WERI-Rb-1 (cell line): ENCODE data around the gene TBCE.

Source experiments
- DNase-seq: peaks from one replicate; pipeline ENCODE4 v3.0.0-alpha.2; 2020
- H3K27ac ChIP-seq: fragments of 250-450 bp; sonication (Bioruptor Pico); 2 replicates; pipeline ENCODE4 v1.5.1; 2020; ENCODE audit warnings: mild to moderate bottlenecking, moderate library complexity
- H3K27me3 ChIP-seq: fragments of 250-450 bp; sonication (Bioruptor Pico); 2 replicates; pipeline ENCODE4 v1.5.1; 2021; ENCODE audit warnings: mild to moderate bottlenecking, low read depth, moderate library complexity; ENCODE audit not compliant: insufficient read depth, severe bottlenecking
- H3K36me3 ChIP-seq: fragments of 250-450 bp; sonication (Bioruptor Pico); 2 replicates; pipeline ENCODE4 v1.5.1; 2020; ENCODE audit warnings: mild to moderate bottlenecking, moderate library complexity
- H3K4me3 ChIP-seq: 2 replicates; pipeline ENCODE4 v1.5.1; 2011; ENCODE audit warnings: low read depth, mild to moderate bottlenecking, control low read depth, low read length
- H3K9me3 ChIP-seq: fragments of 250-450 bp; sonication (Bioruptor Pico); 2 replicates; pipeline ENCODE4 v1.5.1; 2021; ENCODE audit warnings: mild to moderate bottlenecking, moderate library complexity; ENCODE audit not compliant: severe bottlenecking
- TF ChIP-seq, protein P1 (sequence below): IDR thresholded peaks from 2 replicates; pipeline ENCODE4 v1.5.1; 2011; ENCODE audit warnings: low read depth, mild to moderate bottlenecking, control low read depth, inconsistent platforms, low read length

TBCE gene

DNA sequence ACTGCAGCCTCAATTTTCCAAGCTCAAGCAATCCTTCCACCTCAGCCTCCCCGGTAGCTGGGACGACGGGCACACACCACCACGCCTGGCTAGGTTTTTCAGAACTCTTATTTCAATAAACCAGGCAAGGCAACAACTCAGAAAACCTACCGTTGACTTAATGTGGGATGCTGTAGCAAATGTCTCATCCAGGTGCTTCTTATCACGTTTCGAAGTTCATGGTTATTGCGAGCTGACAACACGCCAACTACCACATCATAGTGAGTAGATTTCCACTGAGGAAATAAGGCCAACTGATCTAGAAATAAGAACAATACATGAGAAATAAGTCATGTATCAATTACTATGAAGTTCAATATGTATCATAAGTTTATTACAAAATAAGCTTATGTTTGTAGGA, 127.3 kb downstream of the TBCE start:
- Histone ChIP-seq H3K27ac (no peak overlapping the region), H3K9me3 (no peaks in the 10 kb centered on the region), H3K27me3 (no peaks in the 10 kb centered on the region), H3K36me3 (peaks cover 46% of the 10 kb centered on the region), H3K4me3 (no peak overlapping the region)
- DNase-seq = no peak
- TF ChIP-seq, protein P1, sequence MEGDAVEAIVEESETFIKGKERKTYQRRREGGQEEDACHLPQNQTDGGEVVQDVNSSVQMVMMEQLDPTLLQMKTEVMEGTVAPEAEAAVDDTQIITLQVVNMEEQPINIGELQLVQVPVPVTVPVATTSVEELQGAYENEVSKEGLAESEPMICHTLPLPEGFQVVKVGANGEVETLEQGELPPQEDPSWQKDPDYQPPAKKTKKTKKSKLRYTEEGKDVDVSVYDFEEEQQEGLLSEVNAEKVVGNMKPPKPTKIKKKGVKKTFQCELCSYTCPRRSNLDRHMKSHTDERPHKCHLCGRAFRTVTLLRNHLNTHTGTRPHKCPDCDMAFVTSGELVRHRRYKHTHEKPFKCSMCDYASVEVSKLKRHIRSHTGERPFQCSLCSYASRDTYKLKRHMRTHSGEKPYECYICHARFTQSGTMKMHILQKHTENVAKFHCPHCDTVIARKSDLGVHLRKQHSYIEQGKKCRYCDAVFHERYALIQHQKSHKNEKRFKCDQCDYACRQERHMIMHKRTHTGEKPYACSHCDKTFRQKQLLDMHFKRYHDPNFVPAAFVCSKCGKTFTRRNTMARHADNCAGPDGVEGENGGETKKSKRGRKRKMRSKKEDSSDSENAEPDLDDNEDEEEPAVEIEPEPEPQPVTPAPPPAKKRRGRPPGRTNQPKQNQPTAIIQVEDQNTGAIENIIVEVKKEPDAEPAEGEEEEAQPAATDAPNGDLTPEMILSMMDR = no peak

DNA sequence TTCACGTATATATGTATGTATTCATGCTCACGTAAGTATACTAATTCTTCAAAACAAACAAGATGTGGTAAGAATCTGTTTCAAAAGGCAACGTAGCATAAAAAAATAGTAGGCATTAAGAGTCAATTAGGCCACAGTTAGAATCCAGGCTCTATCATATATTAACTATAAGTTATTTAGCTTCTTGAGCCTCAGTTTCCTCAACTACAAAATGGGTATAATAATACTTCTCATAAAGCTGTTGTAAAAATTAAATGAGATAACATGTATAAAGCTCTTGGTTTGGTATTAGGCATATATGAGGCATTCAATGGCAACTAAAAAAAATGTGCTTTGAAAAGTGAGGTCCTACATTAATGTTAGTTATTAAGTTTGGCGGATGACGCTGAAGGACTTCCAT, 127.8 kb downstream of the TBCE start:
- Histone ChIP-seq H3K36me3 (peaks cover 46% of the 10 kb centered on the region), H3K27me3 (no peaks in the 10 kb centered on the region), H3K9me3 (no peaks in the 10 kb centered on the region), H3K27ac (no peak overlapping the region), H3K4me3 (no peak overlapping the region)
- DNase-seq = no peak
- TF ChIP-seq, protein P1 = no peak

DNA sequence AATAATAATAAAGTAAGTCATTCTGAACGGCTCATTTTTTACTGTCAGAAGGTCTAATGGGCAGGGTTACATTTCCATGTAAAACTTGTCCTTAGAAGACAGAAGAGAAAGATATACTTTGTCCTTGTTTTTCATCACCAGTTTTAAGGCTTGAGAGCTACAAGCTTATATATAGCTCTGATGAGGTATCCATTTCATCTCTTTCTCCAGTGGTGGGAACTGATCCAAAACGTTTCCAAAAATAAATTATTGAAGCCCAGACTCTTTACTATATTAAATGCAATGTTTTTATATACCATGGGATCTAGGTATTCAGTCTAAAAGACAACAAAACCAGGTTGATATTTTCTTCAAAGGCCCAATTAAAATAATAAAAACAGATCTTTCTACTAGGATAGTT, 128.3 kb downstream of the TBCE start:
- Histone ChIP-seq H3K27ac (no peak overlapping the region), H3K36me3 (peaks cover 46% of the 10 kb centered on the region), H3K9me3 (no peaks in the 10 kb centered on the region), H3K27me3 (no peaks in the 10 kb centered on the region), H3K4me3 (no peak overlapping the region)
- TF ChIP-seq, protein P1 = no peak
- DNase-seq = no peak

GRCh38 chr1:235500971-235501540, 133.8 kb downstream of the TBCE start:
- H3K4me3 ChIP-seq = no peak overlapping the region
- no peaks in the 10 kb centered on the region for H3K9me3 ChIP-seq
- no peak overlapping the region for H3K27ac ChIP-seq
- no peak for DNase-seq
- TF ChIP-seq, protein P1 = no peak
- H3K27me3 ChIP-seq = no peaks in the 10 kb centered on the region
- no peaks in the 10 kb centered on the region for H3K36me3 ChIP-seq
